ENCODE data around the gene CNOT6L.

DNA sequence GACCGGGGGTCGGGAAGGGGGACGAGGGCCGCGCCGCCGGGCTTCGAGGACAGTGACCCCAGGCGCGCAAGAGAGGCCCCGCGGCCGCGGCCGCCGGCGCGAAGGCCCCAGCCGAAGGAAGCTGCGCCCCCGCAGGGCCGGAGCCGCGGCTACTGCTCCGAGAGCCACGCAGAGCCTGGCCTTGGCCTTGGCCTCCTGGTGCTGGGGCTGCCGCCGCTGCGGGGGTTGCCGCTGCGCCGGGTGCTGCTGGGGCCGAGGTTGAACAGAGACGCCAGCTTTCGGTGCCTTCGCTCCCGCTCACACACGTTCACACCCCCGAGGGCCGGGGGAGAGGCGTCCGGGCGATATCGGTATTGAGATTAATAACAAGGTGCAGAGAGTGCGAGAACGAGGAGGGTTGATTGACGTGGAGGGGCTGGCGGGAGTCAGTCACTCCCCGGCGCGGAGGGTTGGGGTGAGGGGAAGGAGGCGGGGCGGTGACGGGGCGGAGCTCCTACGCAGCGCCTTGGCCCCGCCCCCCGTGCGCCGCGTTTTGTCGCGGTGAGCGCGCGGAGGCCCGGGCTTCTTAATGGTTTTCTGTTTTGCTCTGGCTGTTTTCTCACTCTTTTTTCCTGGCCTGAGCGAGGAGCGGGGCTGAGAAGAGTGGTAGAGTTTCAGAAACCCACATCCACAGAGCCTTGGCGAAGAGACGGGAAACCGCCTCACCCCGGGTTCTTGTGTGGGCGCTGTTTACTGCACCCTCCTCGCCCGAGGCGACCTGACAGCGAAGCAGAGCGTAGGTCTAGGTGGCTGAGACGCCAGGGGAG, 878 bp upstream of the CNOT6L start:
- no peak for TF ChIP-seq EZH2phosphoT487 (IDR thresholded peaks at IDR 0.05; ENCODE audit: borderline replicate concordance, low read length)
- TF ChIP-seq, protein P1, sequence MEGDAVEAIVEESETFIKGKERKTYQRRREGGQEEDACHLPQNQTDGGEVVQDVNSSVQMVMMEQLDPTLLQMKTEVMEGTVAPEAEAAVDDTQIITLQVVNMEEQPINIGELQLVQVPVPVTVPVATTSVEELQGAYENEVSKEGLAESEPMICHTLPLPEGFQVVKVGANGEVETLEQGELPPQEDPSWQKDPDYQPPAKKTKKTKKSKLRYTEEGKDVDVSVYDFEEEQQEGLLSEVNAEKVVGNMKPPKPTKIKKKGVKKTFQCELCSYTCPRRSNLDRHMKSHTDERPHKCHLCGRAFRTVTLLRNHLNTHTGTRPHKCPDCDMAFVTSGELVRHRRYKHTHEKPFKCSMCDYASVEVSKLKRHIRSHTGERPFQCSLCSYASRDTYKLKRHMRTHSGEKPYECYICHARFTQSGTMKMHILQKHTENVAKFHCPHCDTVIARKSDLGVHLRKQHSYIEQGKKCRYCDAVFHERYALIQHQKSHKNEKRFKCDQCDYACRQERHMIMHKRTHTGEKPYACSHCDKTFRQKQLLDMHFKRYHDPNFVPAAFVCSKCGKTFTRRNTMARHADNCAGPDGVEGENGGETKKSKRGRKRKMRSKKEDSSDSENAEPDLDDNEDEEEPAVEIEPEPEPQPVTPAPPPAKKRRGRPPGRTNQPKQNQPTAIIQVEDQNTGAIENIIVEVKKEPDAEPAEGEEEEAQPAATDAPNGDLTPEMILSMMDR (IDR thresholded peaks at IDR 0.05; ENCODE audit: low read depth, low read length, poor library complexity, severe bottlenecking): no peak

Data from DOHH2 (cell line).